ENCODE results near the gene PROZ. TPM values are rescaled to one million over a fixed set of nuclear protein-coding genes. Genes with fewer than 3 reads are reported as not detected.

PROZ gene
- polyA plus RNA-seq, 3 donors = 2.4 to 4.3 (median 3.2) TPM

GRCh38 chr13:113187883-113188665, 29.6 kb downstream of the PROZ start:
- no peak for DNase-seq (ENCODE audit: extremely low read depth in 1 of 11, low read depth in 9 of 11, low spot score in 4 of 11)

GRCh38 chr13:113190181-113190580, 31.7 kb downstream of the PROZ start:
- no peak for DNase-seq (ENCODE audit: extremely low read depth in 1 of 11, low read depth in 9 of 11, low spot score in 4 of 11)

GRCh38 chr13:113192279-113192678, 33.8 kb downstream of the PROZ start:
- DNase-seq (ENCODE audit: extremely low read depth in 1 of 11, low read depth in 9 of 11, low spot score in 4 of 11) = no peak

DNA sequence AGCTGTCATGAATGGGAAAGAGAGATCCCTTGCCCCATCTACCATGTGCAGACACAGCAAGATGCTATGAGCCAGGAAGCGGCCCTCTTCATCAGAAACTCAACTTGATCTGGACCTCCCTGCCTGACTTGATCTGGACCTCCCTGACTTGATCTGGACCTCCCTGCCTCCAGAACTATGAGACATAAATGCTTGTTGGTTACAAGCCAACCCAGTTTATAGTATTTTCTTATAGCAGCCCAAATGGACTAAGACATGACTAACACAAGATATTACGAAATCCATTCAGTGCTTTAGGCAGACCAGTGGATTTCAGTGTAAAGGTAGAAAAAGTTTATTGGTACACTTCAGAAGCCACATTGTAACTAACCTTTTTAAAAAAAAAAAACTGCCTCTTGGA, 34.5 kb downstream of the PROZ start:
- no peak for DNase-seq (ENCODE audit: extremely low read depth in 1 of 11, low read depth in 9 of 11, low spot score in 4 of 11)

DNA sequence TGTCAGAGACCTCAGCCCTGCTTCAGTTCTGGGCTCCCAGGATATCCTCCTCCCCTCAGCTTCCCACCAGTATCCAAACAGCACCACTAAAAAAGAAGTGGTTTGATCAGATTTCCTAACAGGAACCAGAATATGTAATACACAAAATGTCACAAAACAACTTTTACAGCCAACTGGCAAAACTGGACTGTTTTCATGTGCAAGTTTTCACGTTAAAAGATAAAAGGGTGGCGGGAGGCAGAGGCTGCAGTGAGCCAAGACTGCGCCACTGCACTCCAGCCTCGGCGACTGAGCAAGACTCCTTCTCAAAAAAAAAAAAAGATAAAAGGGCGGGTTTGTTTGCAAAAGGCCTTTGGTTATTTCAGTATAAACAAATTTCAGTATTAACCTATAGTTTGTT, 36.9 kb downstream of the PROZ start:
- no peak for DNase-seq (ENCODE audit: extremely low read depth in 1 of 11, low read depth in 9 of 11, low spot score in 4 of 11)

- no peak for DNase-seq (ENCODE audit: extremely low read depth in 1 of 11, low read depth in 9 of 11, low spot score in 4 of 11)
Observed at GRCh38 chr13:113196970-113197737, 38.7 kb downstream of the PROZ start.

GRCh38 chr13:113201815-113202214, 43.4 kb downstream of the PROZ start:
- DNase-seq (ENCODE audit: extremely low read depth in 1 of 11, low read depth in 9 of 11, low spot score in 4 of 11) = no peak

DNA sequence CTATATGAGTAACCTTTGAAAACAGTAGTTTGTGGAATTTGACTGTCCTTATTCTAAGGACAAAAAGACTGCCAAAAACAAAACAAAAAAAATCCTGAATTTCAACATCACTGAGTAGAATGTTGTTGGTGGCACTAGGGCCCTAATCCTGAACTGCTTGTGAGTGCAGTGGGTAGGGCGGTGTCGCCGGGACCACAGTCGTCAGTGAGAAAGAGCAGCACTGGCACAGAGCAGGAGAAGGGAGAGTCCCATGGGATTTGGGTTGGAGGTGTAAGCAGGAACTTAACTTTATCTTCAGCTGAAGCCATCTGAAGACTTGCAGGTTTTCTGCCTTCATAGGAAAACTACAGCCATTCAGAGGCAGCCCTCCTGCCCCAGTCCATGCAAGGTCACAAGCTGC, 44.5 kb downstream of the PROZ start:
- DNase-seq (ENCODE audit: extremely low read depth in 1 of 11, low read depth in 9 of 11, low spot score in 4 of 11) = no peak

GRCh38 chr13:113203507-113204377, 45.3 kb downstream of the PROZ start:
- no peak for DNase-seq (ENCODE audit: extremely low read depth in 1 of 11, low read depth in 9 of 11, low spot score in 4 of 11)

- no peak for DNase-seq (ENCODE audit: extremely low read depth in 1 of 11, low read depth in 9 of 11, low spot score in 4 of 11)
Observed at GRCh38 chr13:113204378-113204734, 45.9 kb downstream of the PROZ start.

GRCh38 chr13:113205428-113205931, 47.0 kb downstream of the PROZ start:
- no peak for DNase-seq (ENCODE audit: extremely low read depth in 1 of 11, low read depth in 9 of 11, low spot score in 4 of 11)

- DNase-seq (ENCODE audit: extremely low read depth in 1 of 11, low read depth in 9 of 11, low spot score in 4 of 11) = no peak
Observed at GRCh38 chr13:113207460-113207859, 49.0 kb downstream of the PROZ start.

GRCh38 chr13:113207890-113208420, 49.5 kb downstream of the PROZ start:
- DNase-seq (ENCODE audit: extremely low read depth in 1 of 11, low read depth in 9 of 11, low spot score in 4 of 11) = peak in 4 of 11 donors; percentile 11 to 35 (median 14)

GRCh38 chr13:113208421-113209335, 50.2 kb downstream of the PROZ start, which contains the start of gene PCID2:
Gene PCID2, minus strand, starts transcription at chr13:113208669. Its CDS starts 35 bp downstream, at chr13:113208634.
- DNase-seq (ENCODE audit: extremely low read depth in 1 of 11, low read depth in 9 of 11, low spot score in 4 of 11) = peak; percentile 75 to 91 (median 90)

- peak in 9 of 11 donors; percentile 33 to 77 (median 67) for DNase-seq (ENCODE audit: extremely low read depth in 1 of 11, low read depth in 9 of 11, low spot score in 4 of 11)
Observed at GRCh38 chr13:113209336-113209758, 50.9 kb downstream of the PROZ start, which contains the start of gene CUL4A. Gene CUL4A, plus strand, starts transcription at chr13:113209613. Its CDS starts 15 bp downstream, at chr13:113209628.

GRCh38 chr13:113209759-113210421, 51.4 kb downstream of the PROZ start:
- peak in 7 of 11 donors; percentile 19 to 38 (median 27) for DNase-seq (ENCODE audit: extremely low read depth in 1 of 11, low read depth in 9 of 11, low spot score in 4 of 11)

DNA sequence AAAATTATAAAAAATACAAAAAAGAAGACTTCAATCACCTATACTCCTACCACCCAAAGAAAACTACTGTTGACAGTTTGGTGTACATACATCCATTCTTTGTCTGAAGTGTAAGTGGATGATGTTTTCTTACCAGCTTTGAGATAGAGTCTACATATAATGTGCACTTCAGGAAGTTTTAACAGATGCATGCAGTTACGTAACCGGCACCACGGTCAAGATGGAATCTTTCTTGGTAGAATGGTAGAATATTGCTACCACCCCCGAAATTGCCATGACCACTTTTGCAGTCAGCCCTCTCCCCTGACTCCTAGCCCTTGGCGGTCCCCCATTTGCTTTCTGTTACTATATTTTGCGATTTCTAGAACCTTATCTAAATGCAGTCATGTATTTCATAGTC, 52.4 kb downstream of the PROZ start:
- DNase-seq (ENCODE audit: extremely low read depth in 1 of 11, low read depth in 9 of 11, low spot score in 4 of 11) = no peak
